HS-27A (cell line): Measurements from ENCODE around the gene NDUFS6.

Experiments
- DNase-seq: peaks from one replicate; pipeline ENCODE4 v3.0.0-alpha.2; 2012; ENCODE audit warnings: low read depth, missing footprints

The NDUFS6 gene

DNA sequence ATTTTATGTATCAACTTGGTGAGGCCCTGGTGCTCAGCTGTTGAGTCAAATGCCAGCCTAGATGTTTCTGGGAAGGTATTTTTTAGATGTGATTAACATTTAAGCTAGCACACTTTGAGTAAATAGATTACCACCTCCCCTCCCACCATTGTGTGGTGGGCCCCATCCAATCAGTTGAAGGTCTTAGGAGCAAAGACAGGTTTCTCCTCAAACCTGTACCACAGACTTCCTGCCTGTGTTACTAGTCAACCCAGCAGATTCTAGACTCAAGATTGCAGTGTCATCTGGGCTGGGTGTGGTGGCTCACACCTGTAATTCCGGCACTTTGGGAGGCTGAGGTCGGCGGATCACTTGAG, 35.3 kb upstream of the NDUFS6 start:
- no peak for DNase-seq

DNA sequence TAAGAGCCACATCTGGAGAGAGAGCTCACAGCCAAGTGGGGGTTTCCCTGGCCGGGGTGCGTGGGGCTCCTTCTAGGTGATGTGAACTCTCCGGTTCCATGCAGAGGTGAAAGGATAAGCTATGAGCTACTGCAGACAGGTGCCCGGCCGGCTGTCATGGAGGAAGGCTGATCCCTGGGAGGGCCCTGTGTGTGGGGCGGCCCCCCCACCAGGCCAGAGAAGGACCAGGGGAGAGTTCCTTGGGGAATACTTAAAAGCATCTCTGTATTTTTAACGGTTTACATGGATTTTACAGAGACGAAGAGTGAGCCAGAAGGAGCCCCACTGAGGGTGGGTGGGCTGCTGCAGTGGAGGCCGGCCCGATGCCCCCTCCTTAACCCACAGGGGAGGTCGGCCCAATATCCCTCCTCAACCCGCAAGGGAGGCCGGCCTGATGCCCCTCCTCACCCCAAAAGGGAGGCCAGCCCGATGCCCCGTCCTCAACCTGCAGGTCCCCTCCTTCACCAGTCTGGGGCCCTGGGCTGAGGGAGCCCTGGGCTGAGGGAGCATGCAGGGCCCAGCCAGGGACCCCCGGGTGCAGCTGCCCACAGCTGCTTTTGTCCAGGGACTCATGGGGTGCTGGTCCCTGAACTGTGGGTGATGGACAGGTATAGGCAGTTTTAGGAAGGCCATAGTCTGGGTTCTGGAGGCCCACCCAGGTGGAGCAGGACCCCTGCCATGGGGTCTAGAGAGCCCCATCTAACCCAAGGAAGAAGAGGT, 33.5 kb upstream of the NDUFS6 start:
- no peak for DNase-seq

DNA sequence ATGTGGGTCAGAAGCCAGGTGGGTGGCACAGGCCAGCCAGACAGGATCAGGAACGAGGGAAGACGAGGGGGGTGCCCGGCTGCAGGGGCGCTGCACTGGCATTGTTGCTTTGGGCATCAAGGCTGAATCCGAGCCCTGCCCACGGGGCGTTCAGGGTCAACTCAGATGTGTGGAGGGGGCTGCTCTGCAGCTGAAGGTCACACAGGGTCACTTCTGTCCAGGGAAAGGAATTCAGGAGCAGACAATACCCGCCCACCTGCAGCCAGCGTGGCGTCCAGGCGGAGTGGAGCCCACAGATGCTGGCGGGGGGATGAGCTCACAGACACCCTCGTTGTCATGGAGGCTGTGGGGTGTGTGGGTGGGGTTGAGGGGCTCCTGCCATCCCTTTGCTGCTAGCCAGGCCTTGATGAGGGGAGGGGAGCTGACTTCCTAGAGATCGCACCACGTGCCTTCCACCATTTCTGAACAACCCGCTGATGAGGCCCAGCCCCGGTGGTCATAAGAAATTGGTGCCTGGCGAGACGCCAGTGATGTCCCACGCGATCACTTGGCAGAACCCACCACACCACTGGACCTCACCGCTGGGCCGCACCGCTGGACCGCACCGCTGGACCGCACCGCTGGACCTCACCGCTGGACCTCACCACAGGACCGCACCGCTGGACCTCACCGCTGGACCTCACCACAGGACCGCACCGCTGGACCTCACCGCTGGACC, 32.8 kb upstream of the NDUFS6 start:
- DNase-seq: no peak

GRCh38 chr5:1769017-1769640, 32.1 kb upstream of the NDUFS6 start:
- no peak for DNase-seq

DNA sequence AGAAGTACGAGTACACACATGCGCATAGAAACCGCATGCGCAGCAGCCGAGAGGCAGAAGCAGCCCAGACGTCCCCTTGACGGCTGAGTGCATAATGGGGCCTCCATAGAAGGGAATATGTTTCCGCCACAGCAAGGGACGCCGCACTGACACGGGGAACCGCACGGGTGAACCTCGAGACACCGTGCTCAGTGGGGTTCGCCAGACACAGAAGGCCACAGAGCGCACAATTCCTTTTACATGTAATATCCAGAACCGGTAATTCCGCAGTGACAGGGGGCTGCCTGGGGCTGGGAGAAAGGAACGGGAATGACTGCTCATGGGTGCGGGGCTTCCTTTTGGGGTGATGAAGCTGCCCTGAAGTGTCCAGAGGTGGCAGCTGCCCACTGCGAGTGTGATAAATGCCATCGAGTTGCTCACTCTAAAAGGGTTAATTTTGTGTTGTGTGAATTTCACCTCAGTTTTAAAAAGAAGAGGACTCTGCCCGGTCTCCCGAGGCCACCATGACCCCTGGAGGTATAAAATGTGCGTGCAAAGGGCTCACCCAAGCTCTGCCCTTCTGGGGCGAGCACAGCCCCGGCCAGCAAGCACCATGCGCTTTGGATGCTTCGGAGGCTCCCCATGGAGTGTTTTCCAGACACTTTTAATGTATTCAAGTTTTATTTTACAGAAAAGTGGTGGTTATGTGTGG, 31.3 kb upstream of the NDUFS6 start:
- no peak for DNase-seq

- no peak for DNase-seq
Observed at GRCh38 chr5:1770443-1770802, 30.8 kb upstream of the NDUFS6 start.

- DNase-seq: no peak
Observed at GRCh38 chr5:1771149-1772065, 29.8 kb upstream of the NDUFS6 start.

DNA sequence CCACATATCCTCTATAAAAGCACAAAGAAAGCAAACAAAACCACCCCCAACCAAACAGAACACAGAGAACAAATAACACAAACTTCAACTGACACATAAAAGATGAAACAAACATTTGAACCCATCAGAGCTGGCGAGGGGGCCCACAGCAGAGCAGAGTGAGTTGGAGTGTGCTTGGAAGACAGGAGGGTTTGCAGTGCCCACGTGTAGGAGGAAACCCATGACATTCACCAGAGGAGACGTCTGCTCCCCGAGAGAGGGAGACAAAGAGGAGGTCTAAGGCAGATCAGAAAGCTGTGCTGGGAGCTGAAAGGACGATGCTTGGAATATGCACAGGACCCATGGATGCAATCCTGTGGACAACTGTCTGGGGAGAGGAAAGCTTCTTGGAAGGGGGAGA, 28.6 kb upstream of the NDUFS6 start:
- no peak for DNase-seq

DNA sequence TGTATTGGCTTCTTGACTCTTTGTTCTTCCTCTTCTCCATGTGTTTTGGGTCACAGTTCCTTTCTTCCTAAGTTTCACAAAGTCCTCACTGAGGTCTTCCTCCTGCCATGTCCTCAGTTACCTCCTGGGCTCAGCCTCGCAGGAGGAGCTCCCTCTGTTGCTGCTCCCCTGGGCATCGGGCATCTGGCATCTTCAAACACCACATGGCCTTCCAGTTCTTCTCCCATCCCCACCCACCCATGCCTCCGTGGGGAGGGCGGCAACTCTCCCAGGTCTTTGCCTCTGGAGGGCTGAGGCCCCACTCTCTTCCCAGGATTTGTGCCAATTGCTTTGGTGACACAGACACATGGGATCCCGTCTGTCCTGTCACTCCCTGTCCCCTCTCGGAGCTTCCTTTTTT, 24.4 kb upstream of the NDUFS6 start:
- DNase-seq: no peak

GRCh38 chr5:1777281-1778137, 23.7 kb upstream of the NDUFS6 start:
- no peak for DNase-seq

GRCh38 chr5:1778138-1779020, 22.8 kb upstream of the NDUFS6 start:
- no peak for DNase-seq

GRCh38 chr5:1779021-1779680, 22.1 kb upstream of the NDUFS6 start:
- no peak for DNase-seq

DNA sequence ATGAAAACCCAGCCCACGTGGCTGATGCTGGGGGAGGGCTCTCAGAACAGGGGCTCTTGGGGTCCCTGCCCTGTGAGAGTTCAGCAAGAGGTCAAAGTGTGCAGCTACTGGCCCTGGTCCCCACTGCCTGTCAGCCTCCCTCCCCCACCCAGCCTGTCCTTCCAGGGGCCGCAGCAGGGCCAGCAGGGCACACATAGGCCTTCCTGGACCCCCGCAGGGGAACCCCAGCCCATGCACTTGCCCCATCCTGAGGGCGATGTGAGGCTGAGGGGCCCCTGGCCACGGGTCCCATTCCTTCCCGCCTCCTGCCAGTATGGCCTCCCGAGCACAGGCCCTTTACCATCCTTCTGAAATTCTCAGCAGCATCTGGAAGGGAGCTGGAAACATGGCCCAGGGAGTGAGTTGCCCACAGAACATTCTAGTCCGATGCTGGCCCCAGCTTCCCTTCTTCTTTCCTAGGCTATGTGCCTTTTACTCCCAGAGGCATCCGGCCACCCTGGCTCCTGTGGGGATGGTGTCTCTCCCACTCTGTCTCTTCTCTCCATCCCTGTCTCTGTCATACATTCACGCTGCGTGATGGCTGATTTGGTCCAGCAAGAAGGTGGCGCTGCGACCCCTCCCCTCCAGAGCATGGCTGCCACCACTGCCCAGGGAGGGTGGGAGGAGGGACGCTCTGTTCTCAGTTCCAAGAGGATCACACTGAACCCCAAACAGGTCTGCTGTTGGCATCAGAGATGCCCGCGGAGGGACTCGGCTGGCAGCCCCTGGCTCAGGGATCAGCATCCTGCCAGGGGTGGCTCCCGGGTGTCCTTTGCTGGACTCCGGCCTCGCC, 21.2 kb upstream of the NDUFS6 start:
- DNase-seq: no peak

- no peak for DNase-seq
Observed at GRCh38 chr5:1780614-1780930, 20.6 kb upstream of the NDUFS6 start.

GRCh38 chr5:1781107-1781506, 20.1 kb upstream of the NDUFS6 start:
- no peak for DNase-seq

DNA sequence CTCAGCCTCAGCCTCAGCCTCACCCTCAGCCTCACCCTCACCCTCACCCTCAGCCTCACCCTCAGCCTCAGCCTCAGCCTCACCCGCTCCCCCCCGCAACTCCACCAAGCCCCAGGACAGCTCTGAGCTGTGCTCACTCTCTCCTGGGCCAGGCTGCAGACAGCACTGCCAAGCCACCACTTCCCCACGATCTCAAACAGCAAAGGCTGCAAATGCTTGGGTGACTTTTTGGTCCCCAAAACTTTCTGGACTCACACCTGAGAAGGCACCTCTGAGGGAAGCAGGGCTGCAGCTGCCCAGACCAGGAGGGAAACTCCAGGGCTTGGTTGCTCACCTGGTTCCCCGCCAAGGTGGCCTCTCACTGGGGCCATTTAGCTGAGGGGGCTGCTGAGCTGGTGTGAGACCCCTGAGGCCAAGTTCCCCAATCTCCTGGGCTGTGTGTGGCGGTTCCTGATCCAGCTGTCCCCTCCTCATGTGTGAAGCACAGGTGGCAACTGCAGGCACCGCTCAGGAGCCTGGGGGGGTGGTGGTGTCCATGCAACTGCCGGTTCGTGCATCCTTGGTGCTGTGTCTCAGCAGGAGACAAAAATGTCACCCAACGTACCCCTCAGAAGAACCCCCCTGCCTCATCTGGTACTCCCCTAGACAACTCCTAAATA, 19.4 kb upstream of the NDUFS6 start:
- no peak for DNase-seq

GRCh38 chr5:1782385-1783215, 18.6 kb upstream of the NDUFS6 start:
- no peak for DNase-seq
